Measurements from ENCODE around the gene MT3.

DNA sequence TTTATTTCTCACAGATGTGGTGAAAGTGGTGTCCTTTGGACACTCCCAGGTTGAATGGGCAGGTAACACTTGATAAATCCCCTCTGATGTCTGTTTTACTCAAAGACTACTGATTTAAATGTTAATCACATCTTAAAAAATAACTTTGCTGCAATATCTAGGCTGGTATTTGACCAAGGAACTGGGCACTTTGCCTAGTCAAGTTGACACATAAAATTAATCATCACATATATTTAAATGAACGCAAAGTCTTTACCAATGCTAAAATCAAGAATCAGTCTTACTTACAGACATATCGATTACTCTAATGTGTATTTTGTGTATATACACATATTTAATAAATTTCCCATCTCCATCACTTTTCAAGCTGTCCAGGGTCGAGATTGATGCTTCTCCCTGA, 26.0 kb downstream of the MT3 start:
- TF ChIP-seq CTCF (conservative IDR thresholded peaks at IDR 0.05; ENCODE audit: low read length) (no peak), EZH2phosphoT487 (IDR thresholded peaks at IDR 0.05; ENCODE audit: borderline replicate concordance) (no peak)
